Stimulated activated CD4-positive, alpha-beta T cell treated with anti-CD3 and anti-CD28 coated beads, TNF-alpha, amount 100 ng/mL, for 48 hours (primary cell): ENCODE data around the gene ANKRD9.
"Not testable (repeated sequence)": the region's sequence is repeated elsewhere in the genome, so short reads cannot be mapped to it uniquely, and the experiment has no call there.

Source experiments
- DNase-seq, 3 donors: peaks; one replicate each; pipeline ENCODE4 v3.0.0-alpha.2; 2020; ENCODE audit warnings: low read depth in 3 of 3

Gene ANKRD9

DNA sequence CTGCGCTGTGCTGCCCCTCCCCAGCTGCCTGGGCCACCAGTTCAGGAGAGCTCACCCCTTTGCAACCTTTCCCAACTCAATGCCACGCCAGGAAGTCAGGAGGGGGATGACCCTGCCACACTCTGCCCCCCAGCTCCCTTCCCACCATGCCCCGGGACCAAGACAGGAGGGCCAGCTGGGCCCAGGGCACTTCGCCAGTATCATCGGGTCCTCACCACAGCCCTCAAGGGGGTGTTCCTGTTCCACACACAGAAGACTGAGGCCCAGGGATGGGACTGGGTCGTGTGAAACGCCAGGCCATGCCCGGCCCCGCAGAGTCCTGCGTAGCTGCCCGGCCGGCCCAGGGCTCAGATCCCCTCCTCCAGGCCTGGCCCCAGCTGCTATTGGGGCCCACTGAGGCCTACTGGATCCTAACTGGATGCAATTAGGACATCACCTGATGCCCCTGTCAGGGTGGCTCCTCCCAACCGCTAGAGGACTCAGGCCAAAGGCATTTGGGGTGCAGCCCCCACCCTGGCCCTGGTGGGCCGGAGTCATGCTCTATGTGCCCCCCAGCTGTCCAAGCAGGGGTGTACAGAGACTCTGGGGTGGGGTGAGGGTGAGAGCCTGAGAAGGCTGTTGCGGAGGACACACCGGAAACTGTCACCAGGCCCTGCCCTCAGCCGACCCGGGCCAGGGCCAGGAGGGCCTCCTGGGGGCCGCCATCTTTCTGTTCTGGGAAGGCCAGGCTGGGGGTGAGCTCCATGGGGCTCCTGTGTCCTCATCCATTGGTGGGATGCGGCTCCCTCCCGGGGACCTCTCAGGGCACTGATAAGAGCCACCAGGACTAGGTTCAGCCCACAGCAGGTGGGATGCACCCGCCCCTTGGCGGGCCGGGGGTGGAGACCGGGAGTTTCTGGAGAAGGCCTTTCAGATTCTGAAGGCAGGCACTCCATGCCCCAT is 29.3 kb upstream of the ANKRD9 start:
- DNase-seq = no peak

DNA sequence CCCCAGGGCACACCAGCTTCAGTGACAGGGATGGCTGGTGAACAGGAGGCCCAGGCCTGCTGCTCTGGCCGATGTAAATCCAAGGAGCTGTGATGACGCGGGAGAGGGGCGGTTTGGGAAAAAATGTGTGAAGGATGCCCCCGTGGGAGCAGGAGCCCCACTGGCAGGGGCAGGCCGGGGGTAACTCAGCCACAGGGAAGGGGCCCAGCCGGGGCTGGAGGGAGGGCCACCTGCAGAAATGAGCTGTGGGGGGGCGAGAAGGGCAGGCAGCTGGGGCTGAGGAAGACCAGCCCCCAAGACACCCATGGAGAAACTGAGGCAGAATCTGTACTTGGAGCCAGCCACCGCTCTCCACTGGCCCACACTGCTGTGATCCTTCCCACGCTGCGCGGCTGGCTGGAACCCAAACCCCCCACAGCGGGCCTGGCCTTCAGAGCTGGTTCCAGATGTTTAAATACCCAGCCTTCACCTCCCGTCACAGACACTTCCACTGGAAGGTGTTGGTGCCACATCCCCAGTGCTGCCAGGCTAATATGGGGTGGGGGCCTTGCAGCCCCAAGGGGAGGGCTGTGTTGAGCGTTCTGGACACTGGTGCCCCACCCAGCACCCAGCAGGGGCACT is 28.5 kb upstream of the ANKRD9 start:
- no peak for DNase-seq

DNA sequence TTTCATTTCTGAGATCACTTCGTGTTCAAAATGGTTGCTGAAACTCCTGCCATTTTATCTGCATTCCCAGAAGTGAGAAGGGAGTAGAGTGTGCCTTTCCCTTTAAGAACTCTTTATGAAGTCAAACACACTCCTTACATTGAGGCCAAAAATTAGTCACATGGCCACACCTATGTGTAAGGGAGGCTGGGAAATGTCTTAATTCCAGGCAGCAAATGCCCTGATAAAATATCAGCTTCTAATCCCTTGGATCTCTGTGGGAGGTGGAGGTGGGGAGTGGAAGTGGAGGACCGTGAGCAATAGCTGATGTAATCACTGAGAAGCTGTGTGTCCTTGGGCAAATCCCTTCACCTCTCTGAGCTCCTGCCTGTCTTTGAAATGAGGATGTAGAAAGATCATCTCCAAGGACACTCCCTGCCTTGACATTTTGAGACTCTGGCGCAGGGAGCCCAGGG is 22.7 kb upstream of the ANKRD9 start:
- no peak for DNase-seq

DNA sequence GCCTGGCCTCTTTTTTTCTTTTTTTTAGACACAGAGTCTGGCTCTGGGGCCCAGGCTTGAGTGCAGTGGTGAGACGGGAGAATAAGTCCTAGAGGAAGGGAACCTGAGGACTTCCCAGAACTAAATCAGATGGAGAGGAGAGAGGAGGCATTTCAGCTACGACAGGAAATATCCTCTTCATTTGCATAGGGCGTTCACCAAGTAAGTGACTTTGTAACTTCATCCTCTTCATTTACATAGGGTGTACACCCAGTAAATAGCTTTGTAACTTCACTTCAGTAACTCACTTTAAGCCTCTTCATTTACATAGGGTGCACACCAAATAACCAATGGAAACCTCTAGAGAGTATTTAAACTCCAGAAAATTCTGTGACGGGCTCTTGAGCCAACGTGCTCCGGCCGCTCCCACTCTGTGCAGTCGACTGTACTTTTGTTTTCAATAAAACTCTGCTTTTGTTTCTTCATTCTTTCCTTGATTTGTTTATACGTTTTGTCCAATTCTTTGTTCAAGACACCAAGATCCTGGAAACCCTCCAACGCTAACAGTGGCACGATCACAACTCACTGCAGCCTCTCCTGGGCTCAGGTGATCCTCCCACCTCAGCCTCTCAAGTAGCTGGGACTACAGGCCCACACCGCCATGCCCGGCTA is 21.4 kb upstream of the ANKRD9 start:
- no peak for DNase-seq

DNA sequence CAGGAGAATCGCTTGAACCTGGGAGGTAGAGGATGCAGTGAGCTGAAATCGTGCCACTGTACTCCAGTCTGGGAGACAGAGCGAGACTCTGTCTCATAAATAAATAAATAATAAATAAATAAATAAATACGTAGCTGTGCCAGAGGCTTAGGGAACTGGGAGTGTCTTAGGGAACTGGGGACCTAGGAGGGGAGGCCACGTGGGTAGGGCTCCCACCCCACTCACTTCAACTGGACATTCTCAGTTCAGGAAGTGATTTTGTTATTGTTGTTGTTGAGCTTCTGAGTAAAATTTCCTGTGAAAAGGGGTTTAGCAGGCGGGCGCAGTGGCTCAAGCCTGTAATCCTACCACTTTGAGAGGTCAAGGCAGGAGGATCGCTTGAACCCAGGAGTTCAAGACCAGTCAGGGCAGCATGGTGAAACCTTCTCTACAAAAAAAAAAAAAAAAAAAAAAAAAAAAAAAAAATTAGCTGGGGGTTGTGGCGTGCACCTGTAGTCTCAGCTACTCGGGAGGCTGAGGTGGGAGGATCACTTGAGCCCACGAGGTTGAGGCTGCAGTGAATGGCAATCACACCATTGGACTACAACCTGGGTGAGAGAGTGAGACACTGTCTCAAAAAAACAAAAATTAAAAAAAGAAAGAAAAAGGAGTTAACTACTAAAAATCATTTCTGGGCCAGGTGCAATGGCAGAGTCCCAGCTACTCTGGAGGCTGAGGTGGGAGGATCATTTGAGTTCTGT is 19.0 kb upstream of the ANKRD9 start:
- DNase-seq = no peak

DNA sequence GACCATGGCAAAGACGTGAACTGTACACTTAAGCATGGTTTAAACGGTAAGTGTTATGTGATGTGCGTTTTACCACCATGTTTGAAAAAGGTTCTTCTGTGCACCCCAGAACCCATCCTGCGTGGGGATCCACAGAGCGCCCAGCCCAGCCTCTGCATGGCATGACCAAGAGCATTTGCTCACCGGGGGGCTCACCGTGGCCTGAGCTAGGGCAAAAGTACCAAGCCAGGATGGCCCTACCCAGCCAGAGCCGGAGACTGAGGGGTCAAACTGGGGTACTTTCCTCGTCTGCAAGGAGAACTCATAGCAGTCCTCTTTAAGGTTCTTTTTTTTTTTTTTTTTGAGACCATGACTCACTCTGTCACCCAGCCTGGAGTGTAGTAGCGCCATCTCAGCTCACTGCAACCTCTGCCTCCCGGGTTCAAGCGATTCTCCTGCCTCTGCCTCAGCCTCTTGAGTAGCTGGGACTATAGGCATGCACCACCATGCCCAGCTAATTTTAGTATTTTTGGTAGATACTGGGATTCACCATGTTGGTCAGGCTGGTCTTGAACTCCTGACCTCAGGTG is 16.4 kb upstream of the ANKRD9 start:
- DNase-seq = no peak

DNA sequence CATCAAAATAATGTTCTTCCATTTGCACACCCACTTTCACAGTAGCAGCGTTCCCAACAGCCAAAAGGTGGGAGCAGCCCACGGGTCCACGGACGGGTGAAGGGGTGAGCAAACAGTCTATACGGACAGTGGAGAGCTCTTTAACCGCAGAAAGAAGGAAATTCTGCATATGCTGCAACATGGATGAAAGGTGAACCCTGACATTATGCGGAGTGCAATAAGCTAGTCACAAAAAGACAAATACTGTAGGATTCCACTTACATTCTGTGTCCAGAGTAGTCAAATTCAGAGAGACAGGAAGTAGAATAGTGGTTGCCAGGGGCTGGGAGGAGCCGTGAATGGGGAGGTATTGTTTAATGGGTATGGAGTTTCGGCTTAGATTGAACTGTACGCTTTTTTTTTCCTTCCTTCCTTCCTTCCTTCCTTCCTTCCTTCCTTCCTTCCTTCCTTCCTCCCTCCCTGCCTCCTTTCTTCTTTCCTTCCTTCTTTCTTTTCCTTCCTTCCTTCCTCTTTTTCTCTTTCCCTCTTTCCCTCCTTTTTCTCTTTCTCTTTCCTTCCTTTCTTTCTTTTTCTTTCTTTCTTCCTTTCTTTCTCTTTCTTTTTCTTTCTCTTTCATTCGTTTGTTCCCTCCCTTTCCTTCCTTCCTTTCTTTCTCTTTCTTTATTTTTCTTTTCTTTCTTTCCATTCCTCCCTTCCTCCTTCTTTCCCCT is 15.8 kb upstream of the ANKRD9 start:
- peak in 1 of 3 donors; percentile 20 for DNase-seq

DNA sequence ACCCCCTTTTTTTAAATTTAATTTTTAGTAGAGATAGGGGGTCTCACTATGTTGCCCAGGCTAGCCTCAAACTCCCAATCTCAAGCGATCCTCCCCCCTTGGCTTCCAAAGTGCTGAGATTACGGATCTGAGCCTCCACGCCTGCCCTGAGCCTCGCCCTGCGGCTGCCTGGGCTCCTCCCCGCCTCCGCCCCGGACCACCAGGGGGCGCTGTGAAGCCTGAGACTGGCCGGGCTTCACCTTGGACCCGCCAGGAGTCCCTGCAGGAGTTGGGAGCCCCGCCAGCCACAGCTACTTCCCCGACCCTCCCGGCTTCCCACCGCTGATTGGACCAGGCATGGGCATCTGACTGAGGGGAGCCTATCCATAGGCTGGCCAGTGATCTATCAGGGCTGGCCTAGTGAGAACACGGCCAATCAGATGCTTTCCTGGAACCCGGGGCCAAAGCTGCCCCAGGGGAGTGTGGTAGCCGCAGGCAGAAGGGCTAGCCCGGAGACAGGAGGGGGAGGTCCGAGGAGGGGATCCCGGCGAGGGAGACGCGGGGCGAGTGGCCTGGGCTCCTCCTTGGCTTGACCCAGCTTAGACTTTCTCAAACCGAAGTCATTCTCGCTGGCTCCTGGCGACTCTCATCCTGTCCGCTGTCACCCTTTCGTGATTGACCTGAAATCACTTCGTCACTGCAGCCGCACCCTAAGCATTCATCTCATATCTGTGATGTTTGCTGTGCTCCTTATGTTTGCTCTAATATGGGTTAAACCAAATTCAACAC is 15.1 kb upstream of the ANKRD9 start:
- peak; percentile 96 for DNase-seq

DNA sequence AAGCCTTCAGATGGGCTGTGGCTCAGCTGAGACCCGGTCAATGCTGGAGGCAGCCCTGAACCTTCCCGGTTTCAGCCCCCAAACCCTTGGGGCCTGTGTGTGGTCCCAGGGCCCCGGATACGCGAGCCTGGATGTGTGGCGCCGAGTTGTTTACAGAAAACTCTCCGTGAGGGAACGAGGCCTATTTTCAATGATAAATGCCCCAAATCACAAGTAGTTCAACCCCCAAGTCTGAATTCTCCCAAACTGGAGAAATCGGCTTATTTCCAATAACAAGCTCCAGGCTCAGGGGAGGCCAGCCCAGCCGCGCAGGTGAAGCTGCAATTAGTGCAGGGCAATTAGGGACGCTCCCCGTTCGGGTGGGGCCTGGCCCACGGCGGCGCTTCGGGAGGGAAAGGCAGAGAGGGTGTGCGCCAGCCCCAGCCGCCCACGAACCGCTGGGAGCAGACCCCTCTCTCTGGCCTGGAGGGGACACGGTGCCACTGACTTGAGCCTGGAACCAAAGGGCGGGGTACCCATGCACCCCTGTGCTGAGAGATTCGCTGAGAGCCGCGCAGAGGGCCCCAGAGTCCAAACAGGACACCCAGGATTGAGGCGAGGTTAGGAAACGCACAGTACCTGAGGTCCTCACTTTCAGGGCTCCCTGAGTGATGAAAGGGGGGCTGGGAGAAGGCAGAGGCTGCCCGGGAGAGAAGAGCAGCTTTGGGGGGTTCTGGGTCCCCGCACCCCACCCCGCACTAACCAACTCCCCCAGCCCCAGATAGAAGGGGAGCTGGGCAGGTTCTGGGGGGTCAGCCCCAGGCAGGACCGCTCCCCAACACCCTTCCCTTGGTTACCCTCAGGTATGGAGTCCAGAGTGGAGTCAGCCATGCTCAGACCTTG is 14.2 kb upstream of the ANKRD9 start:
- no peak for DNase-seq

DNA sequence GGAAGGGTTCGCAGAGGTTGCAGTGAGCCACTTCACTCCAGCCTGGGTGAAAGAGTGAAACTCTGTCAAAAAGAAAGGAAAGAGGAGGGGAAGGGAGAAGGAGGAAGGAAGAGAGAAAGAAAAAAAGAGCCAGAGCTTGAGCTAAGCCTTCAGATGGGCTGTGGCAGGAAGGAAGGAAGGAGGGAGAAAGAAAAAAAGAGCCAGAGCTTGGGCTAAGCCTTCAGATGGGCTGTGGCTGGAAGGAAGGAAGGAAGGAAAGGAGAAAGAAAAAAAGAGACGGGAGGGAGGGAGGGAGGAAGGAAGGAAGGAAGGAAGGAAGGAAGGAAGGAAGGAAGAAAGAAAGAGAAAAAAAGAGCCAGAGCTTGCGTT is 13.6 kb upstream of the ANKRD9 start:
- no peak for DNase-seq

DNA sequence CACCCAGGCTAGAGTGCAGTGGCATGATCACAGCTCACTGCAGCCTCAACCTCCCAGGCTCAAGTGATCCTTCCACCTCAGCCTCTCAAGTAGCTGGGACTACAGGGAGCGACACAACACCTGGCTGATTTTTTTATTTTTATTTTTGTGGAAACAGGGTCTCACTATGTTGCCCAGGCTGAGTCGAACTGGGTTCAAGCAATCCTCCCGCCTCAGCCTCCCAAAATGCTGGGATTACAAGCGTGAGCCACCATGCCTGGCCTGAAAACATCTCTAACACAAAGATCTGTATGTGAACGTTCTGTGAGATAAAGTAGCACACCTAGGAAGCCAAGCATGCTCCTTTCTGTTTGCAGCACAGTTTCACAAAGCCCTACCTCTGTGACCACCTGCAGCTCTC is 10.1 kb upstream of the ANKRD9 start:
- not testable (repeated sequence) for DNase-seq

DNA sequence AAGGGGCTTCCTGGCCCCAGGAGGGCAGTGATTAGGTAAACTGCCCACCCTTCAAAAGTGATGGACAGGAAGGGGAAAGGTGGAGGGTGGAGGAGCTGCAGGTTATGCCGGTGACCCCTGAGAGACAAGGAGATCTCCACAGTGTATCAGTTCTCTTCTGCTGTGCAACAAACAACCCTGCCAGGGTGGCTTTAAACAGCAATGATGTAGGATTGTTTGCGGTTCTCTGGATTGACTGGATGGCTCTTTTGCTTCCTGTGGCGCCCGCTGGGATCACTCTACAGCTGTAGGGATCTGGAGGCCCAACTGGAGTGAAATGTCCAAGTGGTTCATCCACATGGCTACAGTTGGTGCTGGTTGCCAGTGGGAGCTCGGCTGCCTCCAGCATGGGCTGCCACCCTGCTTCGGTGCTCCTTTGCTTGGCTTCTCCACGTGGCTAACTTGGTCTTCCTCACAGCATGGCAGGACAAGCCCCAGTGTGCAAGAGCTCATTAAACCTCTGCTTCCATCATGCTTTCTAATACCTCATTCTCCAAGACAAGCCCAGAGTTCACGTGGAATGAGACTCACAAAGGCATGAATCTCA is 8.6 kb upstream of the ANKRD9 start:
- DNase-seq = no peak

DNA sequence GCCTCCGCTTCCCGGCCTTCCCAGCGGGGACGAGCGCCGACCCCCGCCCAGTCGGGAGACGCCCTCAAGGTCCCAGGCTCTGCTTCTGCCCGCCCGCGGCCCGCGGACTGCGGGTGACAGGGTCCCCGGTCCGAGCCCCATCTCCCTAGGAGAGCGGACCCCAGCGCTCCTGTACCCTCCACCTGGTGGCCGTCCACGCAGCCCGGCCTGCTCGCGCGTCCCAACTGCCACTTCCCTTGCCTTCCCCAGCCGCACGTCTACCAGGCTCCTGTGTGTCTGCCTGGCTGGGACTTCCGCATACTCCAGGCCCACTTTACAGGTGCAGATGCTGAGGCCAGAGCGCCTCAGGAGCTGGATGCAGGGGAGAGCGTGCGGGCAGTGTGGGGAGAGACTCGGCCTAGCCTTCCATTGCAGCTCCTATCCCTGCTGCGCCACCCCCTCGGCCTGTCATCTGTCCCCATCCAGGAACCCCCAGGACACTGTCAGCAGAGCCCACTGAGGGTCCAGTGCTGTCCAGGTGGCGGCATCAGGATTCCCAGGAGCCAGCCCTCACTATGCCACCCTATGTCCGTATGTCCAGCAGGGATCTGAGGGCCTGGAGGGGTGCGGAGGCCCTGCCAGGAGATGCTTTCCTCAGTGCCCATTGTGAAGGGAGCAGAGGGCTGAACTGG is 8.0 kb upstream of the ANKRD9 start:
- DNase-seq = no peak

DNA sequence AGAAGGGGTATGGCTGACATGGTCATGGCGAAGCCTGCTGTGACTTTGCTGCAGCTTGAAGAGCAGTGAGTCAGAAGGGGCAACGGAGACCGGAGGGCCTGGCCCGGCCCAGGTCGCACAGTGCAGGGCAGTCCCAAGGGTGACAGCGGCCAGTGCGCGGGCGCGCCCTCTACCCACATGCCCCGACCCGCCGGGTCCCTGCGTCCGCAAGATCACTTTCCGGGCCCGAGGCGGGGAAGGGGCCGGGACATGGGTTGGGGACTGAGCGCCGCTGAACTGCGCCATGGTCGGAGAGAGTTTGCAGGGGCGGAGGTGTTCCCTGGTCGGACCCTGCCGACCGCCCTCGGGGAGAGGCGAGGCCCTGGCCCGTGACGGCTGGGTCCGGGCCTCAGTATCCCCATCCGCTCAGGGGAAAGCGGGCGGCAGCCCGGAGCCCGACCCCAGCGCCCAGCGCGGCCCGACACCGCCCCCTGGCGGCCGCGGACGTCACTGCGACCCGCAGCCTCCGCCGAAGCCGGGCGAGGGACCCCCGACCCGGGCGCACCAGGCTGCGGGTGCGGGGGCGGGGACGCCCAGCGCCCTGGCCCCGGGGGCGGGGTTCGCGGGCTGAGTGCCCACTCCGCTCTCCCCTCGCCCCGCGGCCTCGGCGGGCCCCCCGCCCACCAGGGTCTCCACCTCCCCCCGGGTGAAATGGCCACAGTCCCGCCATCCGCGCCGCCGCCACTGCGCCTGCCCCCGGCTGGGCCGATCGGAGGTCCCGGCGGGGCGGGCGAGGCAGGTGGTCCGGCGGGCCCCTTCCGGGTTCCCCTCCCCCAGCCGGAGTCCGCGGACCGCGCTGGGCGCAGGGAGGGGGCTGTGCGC is 7.2 kb upstream of the ANKRD9 start:
- peak in 2 of 3 donors; percentile 18 to 52 for DNase-seq

DNA sequence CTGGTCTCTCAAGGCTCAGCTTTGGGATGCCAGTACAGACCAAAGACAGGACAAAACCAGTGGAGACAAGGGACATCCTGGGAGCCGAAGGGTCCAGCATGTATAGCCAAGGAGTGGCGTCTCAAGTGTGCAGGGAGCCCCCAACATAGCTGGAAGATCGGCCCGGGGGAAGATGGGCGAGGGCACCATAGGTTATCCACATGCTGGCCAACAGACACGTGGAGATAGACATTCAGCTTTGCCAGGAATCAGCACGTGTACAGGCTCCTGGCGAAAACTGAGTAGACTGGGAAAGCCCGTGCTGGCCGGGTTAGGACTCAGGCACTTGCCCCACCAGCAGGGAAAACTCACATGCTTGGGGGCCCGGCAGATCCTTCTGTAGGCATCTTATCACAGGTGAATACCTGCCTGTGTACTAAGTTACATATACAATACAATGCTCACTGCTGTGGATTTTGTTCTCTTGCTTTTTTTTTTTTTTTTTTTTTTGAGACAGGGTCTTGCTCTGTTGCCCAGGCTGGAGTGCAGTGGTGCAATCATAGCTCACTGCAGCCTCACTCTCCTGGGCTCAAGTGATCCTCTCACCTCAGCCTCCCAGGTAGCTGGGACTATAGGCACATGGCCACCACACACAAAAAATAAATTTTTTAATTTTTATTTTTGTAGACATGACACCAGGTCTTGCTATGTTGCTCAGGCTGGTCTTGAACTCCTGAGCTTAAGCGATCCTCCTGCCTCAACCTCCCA is 5.6 kb upstream of the ANKRD9 start:
- no peak for DNase-seq

DNA sequence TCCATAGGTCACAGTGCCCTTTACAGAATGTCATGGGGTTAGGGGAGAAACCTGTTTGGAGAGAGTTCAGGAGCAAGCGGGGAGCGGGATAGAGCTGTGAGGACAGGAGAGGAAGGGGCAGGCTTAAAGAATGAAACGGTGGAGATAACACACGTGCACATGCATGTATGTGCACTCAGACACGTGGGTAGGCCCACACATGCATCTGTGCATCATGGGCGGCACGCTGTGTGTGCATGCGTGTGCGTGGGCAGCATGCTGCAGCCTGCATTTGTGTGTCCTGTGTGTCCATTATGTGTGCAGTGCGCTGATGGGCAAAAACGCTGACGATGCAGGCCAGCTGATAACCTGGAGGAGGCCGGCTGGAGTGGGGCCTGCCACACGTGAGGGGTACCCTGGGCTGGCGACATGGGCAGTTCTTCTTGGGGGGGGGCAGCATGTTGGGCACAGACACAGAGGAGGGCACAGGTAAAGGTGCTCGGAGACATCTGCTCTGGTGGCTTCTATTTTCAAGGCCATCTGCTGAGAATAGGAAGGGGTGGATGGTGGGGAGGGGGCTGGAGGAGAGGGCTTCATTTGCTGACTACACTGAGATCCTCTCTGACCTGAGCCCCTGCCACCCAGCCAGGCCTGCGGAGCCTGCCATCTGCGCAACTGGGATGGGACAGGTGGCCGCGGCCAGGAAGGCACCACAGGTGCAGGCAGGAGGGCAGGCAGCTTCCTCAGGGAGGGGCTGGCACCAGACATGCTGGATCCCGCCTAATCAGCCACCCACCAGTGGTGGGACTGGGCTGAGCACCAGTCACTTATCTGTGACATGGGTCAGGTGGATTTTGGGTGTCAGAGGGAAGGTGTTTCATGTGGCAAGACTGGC is 4.6 kb upstream of the ANKRD9 start:
- DNase-seq = no peak
